SK-N-SH (cell line): Measurements from ENCODE around the gene PRKACG. TPM values are rescaled to one million over a fixed set of nuclear protein-coding genes. Genes with fewer than 3 reads are reported as not detected.

Source experiments
- CTCF ChIA-PET: fragments of 300-600, 350-600 bp; formaldehyde crosslinking; extraction: SDS; loops from one replicate; lab custom pipeline; 2021; lab: Yijun Ruan, JAX
- POLR2A ChIA-PET: fragments of 350-600 bp; sonication (Branson Sonifier 250); formaldehyde crosslinking; extraction: SDS; loops from one replicate; lab custom pipeline; 2020; ENCODE audit warnings: antibody characterized with exemption, inconsistent platforms; lab: Yijun Ruan, JAX
- DNase-seq: peaks from one replicate; pipeline ENCODE4 v3.0.0; 2012
- H2AFZ ChIP-seq: fragments of 200-600 bp; sonication (generic); 2 replicates; pipeline ENCODE4 v1.8.1; 2016; ENCODE audit warnings: antibody characterized with exemption, mild to moderate bottlenecking, low read depth
- H3F3A ChIP-seq: fragments of 200-600 bp; sonication (generic); replicated peaks from 2 replicates; pipeline ENCODE3; 2016; ENCODE audit warnings: antibody characterized with exemption, mild to moderate bottlenecking; ENCODE audit not compliant: insufficient read depth
- H3K27ac ChIP-seq, 2 experiments: fragments of 200-500 bp in 1 of 2; fragments of 200-600 bp in 1 of 2; sonication (Bioruptor generic) in 1 of 2; sonication (generic), shearing (Covaris generic) in 1 of 2; 2 replicates each; pipeline versions ENCODE4 v1.5.1 to v1.6.1; 2014 to 2016; ENCODE audit warnings: low read depth in 2 of 2, inconsistent platforms in 1 of 2, low read length in 1 of 2, mild to moderate bottlenecking in 1 of 2, mixed read lengths in 1 of 2
- H3K27me3 ChIP-seq: fragments of 200-600 bp; sonication (generic), shearing (Covaris generic); 2 replicates; pipeline ENCODE4 v1.6.1; 2016; ENCODE audit warnings: mixed run types; ENCODE audit not compliant: insufficient read depth
- H3K36me3 ChIP-seq, 2 experiments: fragments of 200-500 bp in 1 of 2; fragments of 200-600 bp in 1 of 2; sonication (Bioruptor generic) in 1 of 2; sonication (generic) in 1 of 2; replicated peaks in 1 of 2; 2 replicates each; pipeline versions ENCODE3 to v1.5.1; 2014 to 2016; ENCODE audit warnings: low read length in 1 of 2, mild to moderate bottlenecking in 1 of 2; ENCODE audit not compliant: insufficient read depth in 2 of 2, control insufficient read depth in 1 of 2
- H3K4me1 ChIP-seq, 2 experiments: fragments of 200-500 bp in 1 of 2; fragments of 200-600 bp in 1 of 2; sonication (Bioruptor generic) in 1 of 2; sonication (generic), shearing (Covaris generic) in 1 of 2; 2 replicates each; pipeline versions ENCODE4 v1.5.1 to v1.6.1; 2014 to 2016; ENCODE audit warnings: low read depth in 1 of 2, low read length in 1 of 2, mixed run types in 1 of 2; ENCODE audit not compliant: insufficient read depth in 2 of 2, control insufficient read depth in 1 of 2
- H3K4me2 ChIP-seq: fragments of 200-600 bp; sonication (generic), shearing (Covaris generic); 2 replicates; pipeline ENCODE4 v1.6.1; 2017; ENCODE audit warnings: mixed run types
- H3K4me3 ChIP-seq, 2 experiments: fragments of 200-500 bp in 1 of 2; fragments of 200-600 bp in 1 of 2; sonication (Bioruptor generic) in 1 of 2; sonication (generic), shearing (Covaris generic) in 1 of 2; 2 replicates each; pipeline versions ENCODE4 v1.5.1 to v1.8.1; 2014 to 2016; ENCODE audit warnings: low read depth in 2 of 2, inconsistent platforms in 1 of 2, low read length in 1 of 2, mild to moderate bottlenecking in 1 of 2, mixed read lengths in 1 of 2, moderate library complexity in 1 of 2
- H3K79me2 ChIP-seq: fragments of 200-600 bp; sonication (generic); 2 replicates; pipeline ENCODE4 v1.8.1; 2017; ENCODE audit warnings: mild to moderate bottlenecking; ENCODE audit not compliant: insufficient read depth
- H3K9ac ChIP-seq: fragments of 200-600 bp; sonication (generic); 2 replicates; pipeline ENCODE4 v1.6.1; 2017; ENCODE audit warnings: mixed run types
- H3K9me2 ChIP-seq: fragments of 200-600 bp; sonication (generic); 2 replicates; pipeline ENCODE4 v1.6.1; 2017; ENCODE audit warnings: mixed run types
- H3K9me3 ChIP-seq: fragments of 200-600 bp; sonication (generic); 2 replicates; pipeline ENCODE4 v1.6.1; 2017; ENCODE audit warnings: mixed run types, mild to moderate bottlenecking, moderate library complexity
- H4K20me1 ChIP-seq: fragments of 200-600 bp; sonication (generic); 2 replicates; pipeline ENCODE4 v1.6.1; 2017; ENCODE audit warnings: mild to moderate bottlenecking, mixed run types; ENCODE audit not compliant: insufficient read depth
- CTCF ChIP-seq: fragments of 200-600 bp; sonication (generic); IDR thresholded peaks from 2 replicates; pipeline ENCODE4 v1.6.1; 2017; ENCODE audit warnings: antibody characterized with exemption, mild to moderate bottlenecking, moderate library complexity
- ELF1 ChIP-seq: IDR thresholded peaks from 2 replicates; pipeline ENCODE4 v1.4.0; 2012
- EP300 ChIP-seq, 2 experiments: IDR thresholded peaks; 2 replicates each; pipeline versions ENCODE4 v1.4.0 to v1.6.1; 2012; ENCODE audit warnings: borderline replicate concordance in 1 of 2, low read depth in 1 of 2, low read length in 1 of 2
- EZH2phosphoT487 ChIP-seq: fragments of 200-600 bp; sonication (generic); IDR thresholded peaks from 2 replicates; pipeline ENCODE4 v1.6.1; 2017; ENCODE audit warnings: low read depth, mixed run types, mild to moderate bottlenecking, antibody characterized with exemption, moderate library complexity, borderline replicate concordance
- FOXM1 ChIP-seq: IDR thresholded peaks from 2 replicates; pipeline ENCODE4 v1.4.0; 2012; ENCODE audit warnings: low read depth, mild to moderate bottlenecking
- GATA2 ChIP-seq: sonication (generic); formaldehyde crosslinking; IDR thresholded peaks from 2 replicates; pipeline ENCODE4 v1.5.0; 2020; ENCODE audit warnings: mild to moderate bottlenecking, missing genetic modification reagents
- MAX ChIP-seq: IDR thresholded peaks from 2 replicates; pipeline ENCODE4 v1.4.0; 2012; ENCODE audit warnings: low read depth
- MXI1 ChIP-seq: IDR thresholded peaks from 2 replicates; pipeline ENCODE4 v1.6.1; 2012; ENCODE audit warnings: mild to moderate bottlenecking, low read depth, low read length, improper control_type of control experiment
- PBX3 ChIP-seq: IDR thresholded peaks from 2 replicates; pipeline ENCODE4; 2012
- POLR2AphosphoS5 ChIP-seq: IDR thresholded peaks from 2 replicates; pipeline ENCODE4 v1.6.1; 2012; ENCODE audit warnings: low read depth, low read length
- RAD21 ChIP-seq: IDR thresholded peaks from 2 replicates; pipeline ENCODE4 v1.6.1; 2012; ENCODE audit warnings: mild to moderate bottlenecking, low read length
- RCOR1 ChIP-seq: fragments of 150-350 bp; IDR thresholded peaks from 2 replicates; pipeline ENCODE4 v1.6.1; 2017; ENCODE audit warnings: antibody characterized with exemption, low read length
- RXRA ChIP-seq: IDR thresholded peaks from 2 replicates; pipeline ENCODE4 v1.4.0; 2012; ENCODE audit warnings: low read depth, mild to moderate bottlenecking, borderline replicate concordance
- SIN3A ChIP-seq: IDR thresholded peaks from 2 replicates; pipeline ENCODE4 v1.6.1; 2012; ENCODE audit warnings: low read depth, mild to moderate bottlenecking, low read length, moderate library complexity, borderline replicate concordance
- SMC3 ChIP-seq: IDR thresholded peaks from 2 replicates; pipeline ENCODE4 v1.6.1; 2012; ENCODE audit warnings: low read depth, low read length, improper control_type of control experiment
- TCF12 ChIP-seq: IDR thresholded peaks from 2 replicates; pipeline ENCODE4 v1.4.0; 2012
- USF1 ChIP-seq: IDR thresholded peaks from 2 replicates; pipeline ENCODE4 v1.4.0; 2012; ENCODE audit warnings: low read depth, borderline replicate concordance
- USF2 ChIP-seq: fragments of 150-350 bp; IDR thresholded peaks from 2 replicates; pipeline ENCODE4 v1.6.1; 2017; ENCODE audit warnings: antibody characterized with exemption, low read length, low read depth, borderline replicate concordance
- YY1 ChIP-seq: IDR thresholded peaks from 2 replicates; pipeline ENCODE4 v1.4.0; 2012; ENCODE audit warnings: low read depth, mild to moderate bottlenecking
- WGBS: methylation state at CpG from one replicate; pipeline ENCODE4 v1.1.6; 2017; ENCODE audit warnings: low lambda C conversion rate; 5-methylcytosine and 5-hydroxymethylcytosine counted together
- polyA plus RNA-seq, 3 experiments: library from polyadenylated mRNA; depleted of rRNA; stranded (reverse); fragments of >200 nt; gene quantifications; 2 replicates each; pipeline ENCODE4 v1.2.3, GENCODE V29; 2012

The PRKACG gene
- polyA plus RNA-seq, 1 of the 3 experiments (the other 2 are of a cell fraction) = not detected

GRCh38 chr9:69047371-69047770 lies 33.5 kb upstream of the PRKACG start:
- Histone ChIP-seq H3K27me3 (no peaks in the 10 kb centered on the region), H3K9me2 (no peaks in the 10 kb centered on the region), H3F3A (no peaks in the 10 kb centered on the region), H2AFZ (no peak overlapping the region), H3K9ac (no peak overlapping the region), H3K4me2 (no peak overlapping the region), H3K36me3 (peaks cover 3 to 7% of the 10 kb centered on the region in 2 experiments), H3K4me3 (no peak overlapping the region), H3K27ac (no peak overlapping the region), H3K9me3 (no peaks in the 10 kb centered on the region), H4K20me1 (no peaks in the 10 kb centered on the region), H3K4me1 (peaks cover 7 to 9% of the 10 kb centered on the region in 2 experiments; a peak in 2 of 4 replicates), H3K79me2 (no peaks in the 10 kb centered on the region)
- WGBS = 79% methylated on average over 4 of the region's 4 CpGs
- ChIA-PET CTCF (interaction anchor here (1.1 to 3.3 kb wide), 4 partner anchors 12 to 176 kb away, joined by 3 to 16 read pairs (median 10); partner anchors contain the start of gene FXN), POLR2A (no interaction called here)
- DNase-seq = no peak
- TF ChIP-seq SMC3 (no peak), RCOR1 (no peak), FOXM1 (no peak), EZH2phosphoT487 (no peak), RXRA (no peak), GATA2 (CRISPR knock-in tag) (no peak), RAD21 (no peak), SIN3A (no peak), POLR2AphosphoS5 (no peak), CTCF (no peak), PBX3 (no peak), EP300 (IDR thresholded peaks at IDR 0.05; ENCODE audit: borderline replicate concordance in 1 of 2, low read depth in 1 of 2, low read length in 1 of 2) (no peak), YY1 (no peak), ELF1 (no peak), USF2 (no peak)

GRCh38 chr9:69046723-69047122 lies 32.8 kb upstream of the PRKACG start:
- WGBS = 95% methylated on average over 4 of the region's 4 CpGs
- Histone ChIP-seq H3K4me3 (no peak overlapping the region), H3K79me2 (no peaks in the 10 kb centered on the region), H3K9ac (no peak overlapping the region), H3K27me3 (no peaks in the 10 kb centered on the region), H3K9me2 (no peaks in the 10 kb centered on the region), H3F3A (no peaks in the 10 kb centered on the region), H3K9me3 (no peaks in the 10 kb centered on the region), H3K4me2 (no peak overlapping the region), H3K27ac (no peak overlapping the region), H2AFZ (no peak overlapping the region), H3K4me1 (peaks cover 7 to 9% of the 10 kb centered on the region in 2 experiments; a peak in 2 of 4 replicates), H3K36me3 (peaks cover 3 to 7% of the 10 kb centered on the region in 2 experiments), H4K20me1 (no peaks in the 10 kb centered on the region)
- no peak for DNase-seq
- ChIA-PET POLR2A (no interaction called here), CTCF (interaction anchor here (1.1 to 3.3 kb wide), 5 partner anchors 10 to 177 kb away, joined by 3 to 16 read pairs (median 9); partner anchors contain the start of gene FXN)
- no peak for TF ChIP-seq USF1
- no peak for TF ChIP-seq GATA2 (CRISPR knock-in tag)
- no peak for TF ChIP-seq MXI1
- no peak for TF ChIP-seq MAX
- TF ChIP-seq POLR2AphosphoS5 = no peak
- no peak for TF ChIP-seq RCOR1
- no peak for TF ChIP-seq EP300 (IDR thresholded peaks at IDR 0.05; ENCODE audit: borderline replicate concordance in 1 of 2, low read depth in 1 of 2, low read length in 1 of 2)
- no peak for TF ChIP-seq ELF1
- no peak for TF ChIP-seq TCF12
- no peak for TF ChIP-seq SMC3
